Endothelial cell of umbilical vein (primary cell): ENCODE measurements around the gene PPIB.

Experiments used
- CTCF ChIP-seq, 2 donors: IDR thresholded peaks; 1 replicate in 1 of 2; 2 replicates in 1 of 2; pipeline ENCODE4 v1.5.1; 2011; ENCODE audit warnings: low read length in 2 of 2, mild to moderate bottlenecking in 2 of 2, moderate library complexity in 2 of 2, control low read depth in 1 of 2, inconsistent platforms in 1 of 2, low read depth in 1 of 2; ENCODE audit not compliant: insufficient read depth in 1 of 2; ENCODE audit errors: extremely low read depth in 1 of 2
- EZH2 ChIP-seq: IDR thresholded peaks from 2 replicates; pipeline ENCODE4 v1.6.1; 2012; ENCODE audit warnings: borderline replicate concordance, low read depth, mild to moderate bottlenecking, moderate library complexity, low read length, inconsistent platforms; ENCODE audit not compliant: severe bottlenecking
- JUN ChIP-seq: IDR thresholded peaks from 2 replicates; pipeline ENCODE4 v1.6.1; 2011; ENCODE audit warnings: borderline replicate concordance, low read depth; ENCODE audit not compliant: insufficient read length, insufficient read depth
- POLR2A ChIP-seq: IDR thresholded peaks from 2 replicates; pipeline ENCODE4 v1.6.1; 2012; ENCODE audit warnings: low read depth, mild to moderate bottlenecking, control low read depth, low read length

GRCh38 chr15:64141798-64142512 is 20.9 kb downstream of the PPIB start:
- TF ChIP-seq EZH2 (no peak), CTCF (IDR thresholded peaks at IDR 0.05; ENCODE audit: extremely low read depth in 1 of 2, insufficient read depth in 1 of 2, low read depth in 1 of 2, low read length in 2 of 2) (no peak), POLR2A (no peak), JUN (no peak)
